PC-9 (cell line): ENCODE data around the gene ERBB4. TPM values are rescaled to one million over a fixed set of nuclear protein-coding genes. Genes with fewer than 3 reads are reported as not detected.

ENCODE experiments used
- BruUV-seq: library from RNA; stranded (reverse); fragments of 400-500 nt; replicated peaks from 2 replicates; lab custom pipeline; 2021; lab: Mats Ljungman, UMichigan
- CTCF ChIA-PET: fragments of 300-600 bp; sonication (Branson Sonifier 250); formaldehyde crosslinking; loops from one replicate; lab custom pipeline; 2022; ENCODE audit warnings: antibody characterized with exemption; lab: Charles Lee
- POLR2A ChIA-PET: fragments of 300-600 bp; sonication (Branson Sonifier 250); formaldehyde crosslinking; loops from one replicate; lab custom pipeline; 2022; ENCODE audit warnings: antibody characterized with exemption; ENCODE audit not compliant: unreplicated experiment; lab: Charles Lee
- DNase-seq, 2 experiments: peaks; one replicate each; pipeline versions ENCODE4 v3.0.0 to v3.0.0-alpha.2; 2015 to 2022; ENCODE audit warnings: mixed read lengths in 1 of 2
- H2AFZ ChIP-seq: fragments of 200-600 bp; sonication (generic); 2 replicates; pipeline ENCODE4 v1.8.1; 2017; ENCODE audit warnings: antibody characterized with exemption
- H3F3A ChIP-seq: fragments of 200-600 bp; sonication (generic); 2 replicates; pipeline ENCODE4 v1.8.1; 2017; ENCODE audit warnings: antibody characterized with exemption, mild to moderate bottlenecking, low read depth; ENCODE audit not compliant: insufficient read depth
- H3K27ac ChIP-seq: fragments of 200-600 bp; sonication (generic); 2 replicates; pipeline ENCODE4 v1.6.1; 2016; ENCODE audit warnings: mixed run types
- H3K27me3 ChIP-seq: fragments of 200-600 bp; sonication (generic); 2 replicates; pipeline ENCODE4 v1.6.1; 2016; ENCODE audit warnings: low read depth, mixed run types; ENCODE audit not compliant: insufficient read depth
- H3K36me3 ChIP-seq: fragments of 200-600 bp; sonication (generic); 2 replicates; pipeline ENCODE4 v1.6.1; 2016; ENCODE audit warnings: low read depth, mixed run types
- H3K4me1 ChIP-seq: fragments of 200-600 bp; sonication (generic); replicated peaks from 2 replicates; pipeline ENCODE4 v1.6.1; 2016; ENCODE audit warnings: mixed run types; ENCODE audit not compliant: insufficient read depth
- H3K4me2 ChIP-seq: fragments of 200-600 bp; sonication (generic); 2 replicates; pipeline ENCODE4 v1.6.1; 2017; ENCODE audit warnings: mixed run types
- H3K4me3 ChIP-seq: fragments of 200-600 bp; sonication (generic); 2 replicates; pipeline ENCODE4 v1.6.1; 2016; ENCODE audit warnings: mixed run types
- H3K79me2 ChIP-seq: fragments of 200-600 bp; sonication (generic); 2 replicates; pipeline ENCODE4 v1.6.1; 2017; ENCODE audit warnings: low read depth, mixed run types
- H3K9me2 ChIP-seq: fragments of 200-600 bp; sonication (generic); 2 replicates; pipeline ENCODE4 v1.8.1; 2017; ENCODE audit warnings: mild to moderate bottlenecking; ENCODE audit not compliant: insufficient read depth
- H3K9me3 ChIP-seq: fragments of 200-600 bp; sonication (generic); 2 replicates; pipeline ENCODE4 v1.8.1; 2016; ENCODE audit warnings: low read depth; ENCODE audit not compliant: insufficient read depth
- H4K20me1 ChIP-seq: fragments of 200-600 bp; sonication (generic); 2 replicates; pipeline ENCODE4 v1.8.1; 2017; ENCODE audit not compliant: insufficient read depth
- EZH2 ChIP-seq: fragments of 200-600 bp; sonication (generic); IDR thresholded peaks from 2 replicates; pipeline ENCODE4 v1.8.0; 2017; ENCODE audit warnings: antibody characterized with exemption, low read depth
- intact Hi-C: fragments of 100-400 bp; cut with micrococcal nuclease; formaldehyde crosslinking; loops from one replicate; pipeline ENCODE4 v1.10.0; 2022; ENCODE audit not compliant: unreplicated experiment
- total RNA-seq: library from RNA; stranded (reverse); gene quantifications from 2 replicates; pipeline ENCODE4 v1.2.3, GENCODE V29; 2021
- TF ChIP-seq, protein P1 (sequence below): fragments of 200-600 bp; sonication (generic); conservative IDR thresholded peaks from 2 replicates; pipeline ENCODE4 v1.6.1; 2017; ENCODE audit warnings: mixed run types, antibody characterized with exemption, mild to moderate bottlenecking, moderate library complexity

The ERBB4 gene
- total RNA-seq, 1 experiment from 2014 or later = not detected

DNA sequence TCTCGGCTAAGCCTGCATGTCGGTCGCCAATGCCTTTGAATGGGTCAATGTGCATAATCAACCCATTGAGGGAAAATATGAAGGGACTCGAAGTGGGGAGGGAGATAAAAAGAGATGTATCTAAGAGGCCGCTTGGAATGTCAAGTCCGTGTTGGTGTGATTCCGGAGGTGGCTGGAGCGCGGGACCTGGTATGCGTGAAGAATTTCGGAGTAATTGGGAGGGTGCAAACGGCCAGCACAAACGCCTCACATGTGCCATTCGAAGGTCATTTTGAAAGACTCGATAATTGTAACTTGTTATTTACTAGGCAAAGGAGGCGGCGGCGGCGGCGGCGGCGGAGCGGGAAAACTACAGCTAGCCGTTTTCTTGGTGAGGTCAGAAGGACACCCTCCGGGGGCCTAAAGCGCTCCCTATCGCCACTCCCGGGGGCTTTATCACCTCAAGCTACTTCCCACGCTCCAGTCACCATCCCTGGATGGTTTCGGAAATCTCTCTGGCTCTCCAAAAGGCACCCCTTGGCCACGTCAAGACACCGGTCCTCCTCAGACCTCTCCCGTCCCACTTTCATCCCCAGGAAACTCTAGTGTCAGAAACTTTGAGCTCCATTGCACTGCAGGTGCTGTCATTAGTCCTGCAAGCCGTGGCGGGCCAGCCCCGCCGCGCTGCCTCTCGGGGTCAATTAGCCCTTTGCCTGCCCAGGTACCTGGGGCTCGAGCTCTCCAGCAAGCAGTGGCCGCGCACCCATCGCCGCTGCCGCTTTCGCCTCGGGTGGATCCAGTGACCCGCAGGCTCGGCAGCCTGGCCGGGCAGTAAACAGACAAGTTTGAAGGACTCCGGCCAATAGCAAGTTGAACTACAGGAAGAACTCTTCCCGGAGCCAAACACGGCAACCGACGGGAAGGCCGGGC is 1.5 kb downstream of the ERBB4 start:
- no peaks in the 10 kb centered on the region for H3K9me2 ChIP-seq
- H3K27me3 ChIP-seq = no peaks in the 10 kb centered on the region
- ChIA-PET POLR2A (no interaction called here), CTCF (interaction anchor here (0.7 kb wide), 1 partner anchor 1079 kb away, joined by 10 read pairs; no protein-coding TSS in a partner anchor)
- H3K4me1 ChIP-seq = no peaks in the 10 kb centered on the region
- peak overlapping the region; percentile 72 for H3K4me3 ChIP-seq
- H3K36me3 ChIP-seq = no peaks in the 10 kb centered on the region
- peak in 1 of 2 experiments; percentile 19 for DNase-seq
- TF ChIP-seq, protein P1, sequence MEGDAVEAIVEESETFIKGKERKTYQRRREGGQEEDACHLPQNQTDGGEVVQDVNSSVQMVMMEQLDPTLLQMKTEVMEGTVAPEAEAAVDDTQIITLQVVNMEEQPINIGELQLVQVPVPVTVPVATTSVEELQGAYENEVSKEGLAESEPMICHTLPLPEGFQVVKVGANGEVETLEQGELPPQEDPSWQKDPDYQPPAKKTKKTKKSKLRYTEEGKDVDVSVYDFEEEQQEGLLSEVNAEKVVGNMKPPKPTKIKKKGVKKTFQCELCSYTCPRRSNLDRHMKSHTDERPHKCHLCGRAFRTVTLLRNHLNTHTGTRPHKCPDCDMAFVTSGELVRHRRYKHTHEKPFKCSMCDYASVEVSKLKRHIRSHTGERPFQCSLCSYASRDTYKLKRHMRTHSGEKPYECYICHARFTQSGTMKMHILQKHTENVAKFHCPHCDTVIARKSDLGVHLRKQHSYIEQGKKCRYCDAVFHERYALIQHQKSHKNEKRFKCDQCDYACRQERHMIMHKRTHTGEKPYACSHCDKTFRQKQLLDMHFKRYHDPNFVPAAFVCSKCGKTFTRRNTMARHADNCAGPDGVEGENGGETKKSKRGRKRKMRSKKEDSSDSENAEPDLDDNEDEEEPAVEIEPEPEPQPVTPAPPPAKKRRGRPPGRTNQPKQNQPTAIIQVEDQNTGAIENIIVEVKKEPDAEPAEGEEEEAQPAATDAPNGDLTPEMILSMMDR = no peak
- no peak for TF ChIP-seq EZH2
- H3K4me2 ChIP-seq = peak overlapping the region; percentile 84
- BruUV-seq = no TSS peak
- H3K9me3 ChIP-seq = no peaks in the 10 kb centered on the region
- H3K27ac ChIP-seq = no peak overlapping the region
- H3K79me2 ChIP-seq = no peaks in the 10 kb centered on the region
- intact Hi-C loops = no loop called here
- H3F3A ChIP-seq = no peaks in the 10 kb centered on the region
- H4K20me1 ChIP-seq = no peaks in the 10 kb centered on the region
- peak overlapping the region; percentile 95 for H2AFZ ChIP-seq

DNA sequence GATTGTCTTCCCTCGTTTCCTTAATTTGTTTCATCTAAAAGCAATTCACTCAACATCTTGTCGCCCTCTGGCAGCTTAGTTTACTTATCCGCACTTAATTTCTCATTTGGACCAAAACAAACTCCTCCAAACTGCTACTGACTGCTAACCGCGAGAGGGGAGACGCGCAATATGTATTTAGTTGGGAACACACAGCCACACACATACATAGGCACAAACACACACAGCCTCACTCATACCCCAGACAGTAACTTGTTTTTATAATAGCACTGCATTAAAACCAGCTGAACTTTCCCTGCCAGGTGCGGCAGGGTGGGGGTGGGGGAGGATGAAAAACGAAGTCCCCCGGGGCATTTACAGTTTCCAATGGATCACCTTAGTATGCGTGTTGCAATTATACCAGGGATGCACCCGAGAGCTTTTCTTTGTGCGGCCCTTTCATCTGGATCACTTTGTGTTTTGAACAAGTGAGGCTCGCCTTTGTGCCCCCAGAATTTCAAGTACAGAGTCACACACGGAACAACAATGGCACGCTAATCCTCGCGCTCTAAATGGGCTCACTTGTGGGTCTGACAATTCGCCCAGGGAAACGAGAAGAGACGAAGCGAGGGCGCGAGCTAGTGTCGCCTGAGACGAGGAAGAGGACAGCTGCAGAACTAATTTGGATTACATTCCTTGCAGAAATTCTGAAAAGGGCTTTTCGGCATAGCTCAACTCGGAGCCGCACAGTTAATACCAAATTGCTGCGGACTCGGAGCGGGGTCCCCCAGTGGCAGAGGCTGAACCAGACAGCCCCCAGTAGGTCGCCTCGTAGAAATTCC is 2.4 kb downstream of the ERBB4 start:
- POLR2A ChIA-PET = no interaction called here
- Histone ChIP-seq H3K79me2 (no peaks in the 10 kb centered on the region), H3K4me2 (no peak overlapping the region), H3K27me3 (no peaks in the 10 kb centered on the region), H3K9me3 (no peaks in the 10 kb centered on the region), H2AFZ (no peak overlapping the region), H3K36me3 (no peaks in the 10 kb centered on the region), H4K20me1 (no peaks in the 10 kb centered on the region), H3F3A (no peaks in the 10 kb centered on the region), H3K4me3 (no peak overlapping the region), H3K4me1 (no peaks in the 10 kb centered on the region), H3K27ac (no peak overlapping the region), H3K9me2 (no peaks in the 10 kb centered on the region)
- TF ChIP-seq, protein P1 = no peak
- no peak for TF ChIP-seq EZH2
- CTCF ChIA-PET = no interaction called here
- intact Hi-C loops = no loop called here
- no peak for DNase-seq
- no TSS peak for BruUV-seq

DNA sequence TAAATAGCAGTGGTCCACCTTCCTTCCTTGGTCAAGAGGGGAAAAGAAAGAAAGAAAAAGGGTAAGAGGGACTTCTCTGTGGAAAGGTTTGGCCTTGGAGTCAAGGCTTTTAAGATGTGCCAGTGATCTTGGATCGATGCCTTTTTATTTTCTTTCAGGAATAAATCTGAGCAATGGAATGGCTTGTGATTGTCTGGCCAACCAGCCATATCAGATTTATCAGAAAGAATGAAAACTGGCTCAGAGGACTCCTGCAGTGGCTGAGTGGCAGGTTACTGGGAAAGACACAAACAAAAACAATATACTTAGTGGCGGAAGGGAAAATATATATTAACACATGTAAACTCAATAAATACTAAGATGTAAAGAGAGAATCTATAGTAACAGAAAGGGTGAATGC is 4.3 kb downstream of the ERBB4 start:
- H3K4me3 ChIP-seq = no peak overlapping the region
- DNase-seq = no peak
- H3K4me1 ChIP-seq = no peaks in the 10 kb centered on the region
- ChIA-PET POLR2A (no interaction called here), CTCF (no interaction called here)
- no peak overlapping the region for H3K27ac ChIP-seq
- no peak overlapping the region for H3K4me2 ChIP-seq
- no peaks in the 10 kb centered on the region for H3K79me2 ChIP-seq
- no peaks in the 10 kb centered on the region for H3K27me3 ChIP-seq
- H2AFZ ChIP-seq = no peak overlapping the region
- no TSS peak for BruUV-seq
- no peaks in the 10 kb centered on the region for H3K36me3 ChIP-seq
- no peak for TF ChIP-seq EZH2
- TF ChIP-seq, protein P1 = no peak
- no peaks in the 10 kb centered on the region for H4K20me1 ChIP-seq
- intact Hi-C loops = no loop called here
- no peaks in the 10 kb centered on the region for H3F3A ChIP-seq
- no peaks in the 10 kb centered on the region for H3K9me3 ChIP-seq
- no peaks in the 10 kb centered on the region for H3K9me2 ChIP-seq
